OCI-LY3 (cell line): ENCODE results near the gene COL4A1.
A peak's percentile ranks its signal among the peaks of the same experiment; 100 is the strongest.

Source experiments
- H2AFZ ChIP-seq: fragments of 200-600, 300-600 bp; shearing (Covaris generic); 2 replicates; pipeline ENCODE4 v1.6.0; 2014; ENCODE audit warnings: antibody characterized with exemption, low read depth, low read length
- H3K27ac ChIP-seq: fragments of 200-600, 300-600 bp; sonication (generic); 2 replicates; pipeline ENCODE4 v1.5.1; 2014; ENCODE audit warnings: mild to moderate bottlenecking, low read length, moderate library complexity, mixed read lengths
- H3K27me3 ChIP-seq: fragments of 200-600, 300-600 bp; sonication (generic); 2 replicates; pipeline ENCODE4 v1.6.1; 2014; ENCODE audit warnings: low read depth, low read length, mixed read lengths
- H3K36me3 ChIP-seq: fragments of 200-600, 300-600 bp; sonication (generic); replicated peaks from 2 replicates; pipeline ENCODE3; 2014; ENCODE audit warnings: low read depth, low read length, mixed read lengths
- H3K4me1 ChIP-seq: fragments of 300-600, 200-600 bp; sonication (generic); 2 replicates; pipeline ENCODE4 v1.6.1; 2014; ENCODE audit warnings: low read length, mixed read lengths
- H3K4me2 ChIP-seq: fragments of 200-600, 300-600 bp; sonication (generic); 2 replicates; pipeline ENCODE4 v1.6.1; 2014; ENCODE audit warnings: low read length, mixed read lengths
- H3K4me3 ChIP-seq: fragments of 300-600, 200-600 bp; sonication (generic); 2 replicates; pipeline ENCODE4 v1.5.1; 2014; ENCODE audit warnings: antibody characterized with exemption, mild to moderate bottlenecking, low read length, moderate library complexity
- H3K79me2 ChIP-seq: fragments of 300-600, 200-600 bp; shearing (Covaris generic); 2 replicates; pipeline ENCODE4 v1.6.1; 2014; ENCODE audit warnings: mild to moderate bottlenecking, low read length, mixed read lengths
- H3K9ac ChIP-seq: fragments of 300-600, 200-600 bp; shearing (Covaris generic); 2 replicates; pipeline ENCODE4 v1.6.0; 2014; ENCODE audit warnings: mild to moderate bottlenecking, low read length, moderate library complexity
- H3K9me3 ChIP-seq: fragments of 200-600, 300-600 bp; shearing (Covaris generic); 2 replicates; pipeline ENCODE4 v1.6.1; 2014; ENCODE audit warnings: low read length, mixed read lengths; ENCODE audit not compliant: insufficient read depth
- H4K20me1 ChIP-seq: fragments of 200-600, 300-600 bp; sonication (generic); 2 replicates; pipeline ENCODE4 v1.6.1; 2016; ENCODE audit warnings: low read length, mixed read lengths; ENCODE audit not compliant: insufficient read depth
- CTCF ChIP-seq: fragments of 200-600, 300-600 bp; sonication (generic); IDR thresholded peaks from 2 replicates; pipeline ENCODE4 v1.5.1; 2014; ENCODE audit warnings: antibody characterized with exemption, low read length, low read depth
- EZH2phosphoT487 ChIP-seq: fragments of 200-600 bp; shearing (Covaris generic); IDR thresholded peaks from 2 replicates; pipeline ENCODE4 v1.6.1; 2018; ENCODE audit warnings: antibody characterized with exemption, mixed run types, low read depth

The COL4A1 gene

GRCh38 chr13:110242615-110243014 is 64.3 kb downstream of the COL4A1 start:
- H3K4me2 ChIP-seq, result no peak overlapping the region
- H3K79me2 ChIP-seq, result no peaks in the 10 kb centered on the region
- H3K27me3 ChIP-seq, result peaks cover 35% of the 10 kb centered on the region
- H3K36me3 ChIP-seq, result no peaks in the 10 kb centered on the region
- no peak overlapping the region for H3K27ac ChIP-seq
- no peaks in the 10 kb centered on the region for H4K20me1 ChIP-seq
- H3K4me3 ChIP-seq, result no peak overlapping the region
- TF ChIP-seq CTCF (no peak), EZH2phosphoT487 (no peak)
- no peaks in the 10 kb centered on the region for H3K9me3 ChIP-seq
- no peak overlapping the region for H2AFZ ChIP-seq
- H3K9ac ChIP-seq, result no peak overlapping the region
- no peaks in the 10 kb centered on the region for H3K4me1 ChIP-seq

- H4K20me1 ChIP-seq, result no peaks in the 10 kb centered on the region
- TF ChIP-seq EZH2phosphoT487 (no peak), CTCF (no peak)
- no peak overlapping the region for H3K4me3 ChIP-seq
- H3K36me3 ChIP-seq, result no peaks in the 10 kb centered on the region
- H2AFZ ChIP-seq, result no peak overlapping the region
- no peak overlapping the region for H3K27ac ChIP-seq
- H3K9me3 ChIP-seq, result no peaks in the 10 kb centered on the region
- H3K27me3 ChIP-seq, result peaks cover 48% of the 10 kb centered on the region
- no peaks in the 10 kb centered on the region for H3K4me1 ChIP-seq
- no peaks in the 10 kb centered on the region for H3K79me2 ChIP-seq
- H3K4me2 ChIP-seq, result no peak overlapping the region
- no peak overlapping the region for H3K9ac ChIP-seq
Measured at GRCh38 chr13:110240943-110241342, 66.0 kb downstream of the COL4A1 start.

GRCh38 chr13:110240352-110240751 is 66.6 kb downstream of the COL4A1 start:
- Histone ChIP-seq H3K79me2 (no peaks in the 10 kb centered on the region), H3K36me3 (no peaks in the 10 kb centered on the region), H3K9me3 (no peaks in the 10 kb centered on the region), H4K20me1 (no peaks in the 10 kb centered on the region), H3K27ac (no peak overlapping the region), H3K9ac (no peak overlapping the region), H2AFZ (no peak overlapping the region), H3K4me1 (no peaks in the 10 kb centered on the region), H3K27me3 (peaks cover 50% of the 10 kb centered on the region), H3K4me3 (no peak overlapping the region), H3K4me2 (no peak overlapping the region)
- no peak for TF ChIP-seq CTCF
- no peak for TF ChIP-seq EZH2phosphoT487

GRCh38 chr13:110239280-110240125 is 67.5 kb downstream of the COL4A1 start:
- H3K4me3 ChIP-seq, result no peak overlapping the region
- TF ChIP-seq CTCF (peak; percentile 35), EZH2phosphoT487 (no peak)
- H3K27me3 ChIP-seq, result peaks cover 42% of the 10 kb centered on the region
- no peaks in the 10 kb centered on the region for H4K20me1 ChIP-seq
- no peaks in the 10 kb centered on the region for H3K4me1 ChIP-seq
- no peak overlapping the region for H3K4me2 ChIP-seq
- H3K9ac ChIP-seq, result no peak overlapping the region
- no peak overlapping the region for H3K27ac ChIP-seq
- no peaks in the 10 kb centered on the region for H3K79me2 ChIP-seq
- H2AFZ ChIP-seq, result no peak overlapping the region
- no peaks in the 10 kb centered on the region for H3K9me3 ChIP-seq
- H3K36me3 ChIP-seq, result no peaks in the 10 kb centered on the region
